ENCODE measurements around the gene USP12. TPM values are rescaled to one million over a fixed set of nuclear protein-coding genes. Genes with fewer than 3 reads are reported as not detected.
"Not testable (repeated sequence)": the region's sequence is repeated elsewhere in the genome, so short reads cannot be mapped to it uniquely, and the experiment has no call there.

The USP12 gene
- total RNA-seq, 5 donors from 2014 or later (not counting 1 experiment from before 2014, with no cell fraction given), result 20.9 to 43.6 (median 21.8) TPM

- H3K9me3 Mint-ChIP-seq, result no peaks in the 10 kb centered on the region
- no peak overlapping the region for H3K27ac ChIP-seq (ENCODE audit: low read length)
- no peak for DNase-seq
- POLR2A ChIA-PET, result no interaction called here
- no peak for ATAC-seq (replicated peaks in 1 of 4)
- H3K27me3 Mint-ChIP-seq, result no peaks in the 10 kb centered on the region
- CTCF ChIA-PET, result interaction anchor here in 1 of 2 donors (0.6 kb wide), 1 partner anchor 268 kb away, joined by 3 read pairs; no protein-coding TSS in a partner anchor
- no peaks in the 10 kb centered on the region for H3K4me1 ChIP-seq (ENCODE audit: control insufficient read depth in 1 of 2, extremely low read depth in 1 of 2, insufficient read depth in 2 of 2, low read length in 2 of 2)
- no peak overlapping the region for H3K4me3 ChIP-seq (ENCODE audit: control insufficient read depth in 1 of 2, extremely low read depth in 1 of 2, low read length in 1 of 2)
- H3K9me3 ChIP-seq, result no peaks in the 10 kb centered on the region
- no CpG with 5 or more reads among the region's 3 CpGs for WGBS (ENCODE audit: insufficient coverage)
- H3K27ac Mint-ChIP-seq, result no peak overlapping the region
- peaks cover 44% of the 10 kb centered on the region for H3K36me3 Mint-ChIP-seq
- no peaks in the 10 kb centered on the region for H3K27me3 ChIP-seq (replicated peaks in 1 of 2; ENCODE audit: control insufficient read depth in 2 of 2, extremely low read depth in 1 of 2, insufficient read depth in 2 of 2, low read length in 1 of 2)
- H3K36me3 ChIP-seq (ENCODE audit: control insufficient read depth in 2 of 2, extremely low read depth in 1 of 2, insufficient read depth in 1 of 2, low read length in 1 of 2), result peaks cover 0 to 11% of the 10 kb centered on the region in 2 donors
- H3K4me3 Mint-ChIP-seq, result no peak overlapping the region
- peaks cover 16 to 25% (median 17%) of the 10 kb centered on the region in 3 donors for H3K4me1 Mint-ChIP-seq
These were observed 92.1 kb downstream of the USP12 start for GRCh38 chr13:27079421-27079958.

DNA sequence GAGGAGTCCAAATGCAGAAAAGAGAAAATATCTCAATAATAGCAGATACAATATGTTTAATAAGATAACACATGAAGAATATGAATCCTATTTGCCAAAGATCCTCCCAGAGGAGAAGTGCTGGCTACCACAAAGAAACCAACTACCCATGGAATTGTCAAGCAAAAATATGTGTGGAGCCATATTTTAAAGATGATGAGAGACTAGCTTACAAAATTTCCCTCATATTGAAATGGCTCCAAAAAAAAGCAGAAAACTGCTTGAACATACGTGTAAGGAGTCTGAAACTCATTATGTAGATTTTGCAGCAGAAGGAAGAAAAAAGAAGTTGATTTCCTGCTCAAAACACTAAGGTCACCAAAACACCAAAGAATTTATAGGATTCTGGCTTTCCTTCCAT is 94.2 kb downstream of the USP12 start:
- Mint-ChIP-seq H3K4me3 (no peak overlapping the region), H3K36me3 (peaks cover 55% of the 10 kb centered on the region), H3K27me3 (no peaks in the 10 kb centered on the region), H3K27ac (no peak overlapping the region), H3K4me1 (peaks cover 16 to 20% (median 18%) of the 10 kb centered on the region in 3 donors), H3K9me3 (no peaks in the 10 kb centered on the region)
- no peak overlapping the region for H3K27ac ChIP-seq (ENCODE audit: low read length)
- H3K9me3 ChIP-seq, result no peaks in the 10 kb centered on the region
- H3K4me1 ChIP-seq (ENCODE audit: control insufficient read depth in 1 of 2, extremely low read depth in 1 of 2, insufficient read depth in 2 of 2, low read length in 2 of 2), result no peaks in the 10 kb centered on the region
- peaks cover 0 to 20% of the 10 kb centered on the region in 2 donors for H3K36me3 ChIP-seq (ENCODE audit: control insufficient read depth in 2 of 2, extremely low read depth in 1 of 2, insufficient read depth in 1 of 2, low read length in 1 of 2)
- WGBS (ENCODE audit: insufficient coverage), result no CpG with 5 or more reads among the region's 1 CpG
- ChIA-PET CTCF (no interaction called here), POLR2A (no interaction called here)
- DNase-seq (no peak), ATAC-seq (replicated peaks in 1 of 4) (no peak)
- H3K4me3 ChIP-seq (ENCODE audit: control insufficient read depth in 1 of 2, extremely low read depth in 1 of 2, low read length in 1 of 2), result no peak overlapping the region
- H3K27me3 ChIP-seq (replicated peaks in 1 of 2; ENCODE audit: control insufficient read depth in 2 of 2, extremely low read depth in 1 of 2, insufficient read depth in 2 of 2, low read length in 1 of 2), result no peaks in the 10 kb centered on the region

DNA sequence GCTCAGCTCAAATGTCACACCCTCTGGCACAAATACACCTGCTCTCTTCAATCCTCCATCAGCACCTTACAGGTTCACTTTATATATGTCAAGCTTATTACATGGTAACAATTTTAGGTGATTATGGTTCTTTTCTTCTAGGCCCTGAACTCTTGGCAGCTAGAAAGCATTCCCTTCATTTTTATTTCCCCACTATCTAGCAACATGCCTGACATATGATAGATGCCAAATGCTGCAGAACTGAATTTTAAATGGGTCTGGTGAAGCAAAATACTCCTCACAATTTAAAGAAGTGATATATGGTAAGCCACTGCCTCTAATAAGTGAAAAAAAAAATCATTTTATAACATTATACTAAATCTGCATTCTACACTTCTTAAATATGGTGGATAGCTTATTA is 95.2 kb downstream of the USP12 start:
- H3K36me3 ChIP-seq (ENCODE audit: control insufficient read depth in 2 of 2, extremely low read depth in 1 of 2, insufficient read depth in 1 of 2, low read length in 1 of 2), result peaks cover 0 to 14% of the 10 kb centered on the region in 2 donors
- H3K4me3 ChIP-seq (ENCODE audit: control insufficient read depth in 1 of 2, extremely low read depth in 1 of 2, low read length in 1 of 2), result no peak overlapping the region
- ChIA-PET CTCF (no interaction called here), POLR2A (interaction anchor here in 1 of 2 donors (0.7 kb wide), 1 partner anchor 47 kb away, joined by 3 read pairs; no protein-coding TSS in a partner anchor)
- ATAC-seq (replicated peaks in 1 of 4) (no peak), DNase-seq (no peak)
- no peaks in the 10 kb centered on the region for H3K9me3 Mint-ChIP-seq
- H3K4me1 ChIP-seq (ENCODE audit: control insufficient read depth in 1 of 2, extremely low read depth in 1 of 2, insufficient read depth in 2 of 2, low read length in 2 of 2), result no peaks in the 10 kb centered on the region
- no peaks in the 10 kb centered on the region for H3K9me3 ChIP-seq
- no peaks in the 10 kb centered on the region for H3K27me3 ChIP-seq (replicated peaks in 1 of 2; ENCODE audit: control insufficient read depth in 2 of 2, extremely low read depth in 1 of 2, insufficient read depth in 2 of 2, low read length in 1 of 2)
- H3K27me3 Mint-ChIP-seq, result no peaks in the 10 kb centered on the region
- H3K27ac ChIP-seq (ENCODE audit: low read length), result no peak overlapping the region
- H3K4me1 Mint-ChIP-seq, result peaks cover 16 to 20% (median 19%) of the 10 kb centered on the region in 3 donors
- no peak overlapping the region for H3K27ac Mint-ChIP-seq
- peaks cover 56% of the 10 kb centered on the region for H3K36me3 Mint-ChIP-seq
- no peak overlapping the region for H3K4me3 Mint-ChIP-seq

DNA sequence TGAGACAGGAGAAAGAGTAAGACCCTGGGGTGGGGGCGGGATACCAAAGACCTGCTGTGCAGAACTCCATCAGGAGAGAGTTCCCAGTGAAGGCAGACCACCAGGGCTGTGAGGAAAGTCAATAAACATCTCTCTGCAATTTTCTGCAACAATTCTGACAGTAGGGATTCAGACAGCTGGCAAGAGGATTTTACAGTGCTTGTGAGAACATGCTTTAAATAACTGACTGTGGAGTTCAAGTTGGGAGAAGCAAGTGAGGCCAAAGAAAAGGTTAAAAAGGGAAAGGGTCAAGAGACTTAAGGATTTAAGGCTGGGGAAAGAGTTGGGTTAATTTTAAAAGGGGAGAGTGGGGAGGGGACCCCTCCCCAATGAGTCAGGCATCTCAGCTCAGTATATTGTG is 98.4 kb downstream of the USP12 start:
- Mint-ChIP-seq H3K27ac (no peak overlapping the region), H3K4me3 (no peak overlapping the region)
- ATAC-seq (replicated peaks in 1 of 4), result no peak

DNA sequence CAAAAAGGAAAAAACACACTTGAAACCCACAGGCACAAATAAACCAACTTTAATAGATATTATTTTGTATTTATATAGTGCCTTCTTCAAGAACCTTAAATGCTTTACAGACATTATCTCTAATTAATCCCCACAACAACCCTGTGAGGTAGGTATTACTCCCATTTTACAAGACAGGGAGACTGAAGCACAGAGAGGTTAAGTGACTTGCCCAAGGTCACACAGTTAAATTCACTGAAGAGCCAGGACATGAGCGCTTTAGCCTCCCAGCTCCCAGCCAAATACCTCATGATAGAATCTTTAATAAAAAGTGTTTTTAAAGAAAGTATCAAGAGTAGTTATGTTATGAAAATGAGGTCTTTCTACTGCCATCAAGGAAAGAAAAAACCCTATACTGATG is 105.5 kb downstream of the USP12 start:
- H3K27ac Mint-ChIP-seq; CTCF ChIA-PET; H3K4me3 Mint-ChIP-seq; H3K27ac ChIP-seq (ENCODE audit: low read length); H3K27me3 ChIP-seq (replicated peaks in 1 of 2; ENCODE audit: control insufficient read depth in 2 of 2, extremely low read depth in 1 of 2, insufficient read depth in 2 of 2, low read length in 1 of 2); DNase-seq; ATAC-seq (replicated peaks in 1 of 4); H3K9me3 ChIP-seq; H3K4me1 Mint-ChIP-seq; H3K27me3 Mint-ChIP-seq; POLR2A ChIA-PET; H3K9me3 Mint-ChIP-seq; H3K4me1 ChIP-seq (ENCODE audit: control insufficient read depth in 1 of 2, extremely low read depth in 1 of 2, insufficient read depth in 2 of 2, low read length in 2 of 2); H3K4me3 ChIP-seq (ENCODE audit: control insufficient read depth in 1 of 2, extremely low read depth in 1 of 2, low read length in 1 of 2): not testable (repeated sequence)
- H3K36me3 Mint-ChIP-seq, result peaks cover 34% of the 10 kb centered on the region
- no CpG with 5 or more reads among the region's 1 CpG for WGBS (ENCODE audit: insufficient coverage)
- H3K36me3 ChIP-seq (ENCODE audit: control insufficient read depth in 2 of 2, extremely low read depth in 1 of 2, insufficient read depth in 1 of 2, low read length in 1 of 2), result peaks cover 0 to 14% of the 10 kb centered on the region in 2 donors

More for the DNA sequence above, 98.4 kb downstream of the USP12 start:
- Mint-ChIP-seq H3K9me3 (no peaks in the 10 kb centered on the region), H3K27me3 (no peaks in the 10 kb centered on the region), H3K4me1 (peaks cover 1 to 10% (median 2%) of the 10 kb centered on the region in 3 donors), H3K36me3 (peaks cover 57% of the 10 kb centered on the region)
- Histone ChIP-seq H3K27me3 (replicated peaks in 1 of 2; ENCODE audit: control insufficient read depth in 2 of 2, extremely low read depth in 1 of 2, insufficient read depth in 2 of 2, low read length in 1 of 2) (no peaks in the 10 kb centered on the region), H3K36me3 (ENCODE audit: control insufficient read depth in 2 of 2, extremely low read depth in 1 of 2, insufficient read depth in 1 of 2, low read length in 1 of 2) (peaks cover 0 to 23% of the 10 kb centered on the region in 2 donors), H3K4me3 (ENCODE audit: control insufficient read depth in 1 of 2, extremely low read depth in 1 of 2, low read length in 1 of 2) (no peak overlapping the region), H3K4me1 (ENCODE audit: control insufficient read depth in 1 of 2, extremely low read depth in 1 of 2, insufficient read depth in 2 of 2, low read length in 2 of 2) (no peaks in the 10 kb centered on the region), H3K9me3 (no peaks in the 10 kb centered on the region), H3K27ac (ENCODE audit: low read length) (no peak overlapping the region)
- CTCF ChIA-PET, result interaction anchor here in 1 of 2 donors (0.5 kb wide), 1 partner anchor 34 kb away, joined by 5 read pairs; no protein-coding TSS in a partner anchor
- no peak for DNase-seq
- POLR2A ChIA-PET, result no interaction called here
- no CpG with 5 or more reads among the region's 1 CpG for WGBS (ENCODE audit: insufficient coverage)

DNA sequence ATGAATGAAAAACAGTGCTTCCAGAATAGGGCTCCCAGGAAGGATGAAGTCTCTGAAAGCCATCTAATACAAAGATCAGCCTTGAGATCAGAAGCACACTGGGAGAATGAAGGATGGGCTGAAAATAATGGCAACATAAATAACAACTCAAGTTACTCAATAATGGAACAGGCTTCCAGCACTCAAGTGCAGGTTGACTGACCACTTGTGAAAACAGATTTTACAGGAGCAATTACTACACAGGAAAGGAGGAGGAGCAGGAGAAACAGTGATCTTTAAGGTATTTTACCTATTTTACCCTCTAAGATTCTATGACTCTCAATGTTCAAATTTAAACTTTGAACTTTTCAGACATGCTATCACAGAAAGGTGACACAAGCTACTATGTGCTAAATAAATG is 106.0 kb downstream of the USP12 start:
- Histone ChIP-seq H3K4me1 (ENCODE audit: control insufficient read depth in 1 of 2, extremely low read depth in 1 of 2, insufficient read depth in 2 of 2, low read length in 2 of 2) (no peaks in the 10 kb centered on the region), H3K27me3 (replicated peaks in 1 of 2; ENCODE audit: control insufficient read depth in 2 of 2, extremely low read depth in 1 of 2, insufficient read depth in 2 of 2, low read length in 1 of 2) (no peaks in the 10 kb centered on the region), H3K27ac (ENCODE audit: low read length) (no peak overlapping the region), H3K9me3 (no peaks in the 10 kb centered on the region), H3K36me3 (ENCODE audit: control insufficient read depth in 2 of 2, extremely low read depth in 1 of 2, insufficient read depth in 1 of 2, low read length in 1 of 2) (peaks cover 0 to 14% of the 10 kb centered on the region in 2 donors), H3K4me3 (ENCODE audit: control insufficient read depth in 1 of 2, extremely low read depth in 1 of 2, low read length in 1 of 2) (no peak overlapping the region)
- peaks cover 3 to 8% (median 4%) of the 10 kb centered on the region in 3 donors for H3K9me3 Mint-ChIP-seq
- H3K36me3 Mint-ChIP-seq, result peaks cover 34% of the 10 kb centered on the region
- no peak overlapping the region for H3K4me3 Mint-ChIP-seq
- DNase-seq (no peak), ATAC-seq (replicated peaks in 1 of 4) (no peak)
- POLR2A ChIA-PET, result interaction anchor here in 1 of 2 donors (1.0 kb wide), 1 partner anchor 186 kb away, joined by 8 read pairs; the partner anchor contains the start of gene RPL21
- CTCF ChIA-PET, result no interaction called here
- peaks cover 0 to 10% (median 3%) of the 10 kb centered on the region in 3 donors for H3K4me1 Mint-ChIP-seq
- no peak overlapping the region for H3K27ac Mint-ChIP-seq
- H3K27me3 Mint-ChIP-seq, result no peaks in the 10 kb centered on the region
